Caco-2 (cell line): ENCODE measurements around the gene DMXL2. TPM values are rescaled to one million over a fixed set of nuclear protein-coding genes. Genes with fewer than 3 reads are reported as not detected.

Experiments
- BruUV-seq: library from RNA; stranded (reverse); fragments of 400-500 nt; replicated peaks from 2 replicates; lab custom pipeline; 2021; lab: Mats Ljungman, UMichigan
- CTCF ChIA-PET: fragments of 300-600 bp; sonication (Branson Sonifier 250); formaldehyde crosslinking; loops from one replicate; lab custom pipeline; 2022; ENCODE audit warnings: antibody characterized with exemption; lab: Charles Lee
- POLR2A ChIA-PET: fragments of 300-600 bp; sonication (Branson Sonifier 250); formaldehyde crosslinking; loops from one replicate; lab custom pipeline; 2022; ENCODE audit warnings: antibody characterized with exemption; lab: Charles Lee
- DNase-seq, 2 experiments: peaks; one replicate each; pipeline versions ENCODE4 v3.0.0 to v3.0.0-alpha.2; 2020 to 2022
- H3K27me3 ChIP-seq: replicated peaks from 2 replicates; pipeline ENCODE4 v1.6.0; 2011; ENCODE audit warnings: low read length; ENCODE audit not compliant: control insufficient read depth, insufficient read depth
- H3K36me3 ChIP-seq: 2 replicates; pipeline ENCODE4 v1.5.1; 2011; ENCODE audit warnings: low read length; ENCODE audit not compliant: control insufficient read depth, insufficient read depth
- H3K4me1 ChIP-seq: fragments of 250-450 bp; sonication (Bioruptor Pico); 2 replicates; pipeline ENCODE4 v1.5.1; 2020; ENCODE audit warnings: mild to moderate bottlenecking
- H3K4me3 ChIP-seq: 2 replicates; pipeline ENCODE4 v1.5.1; 2011; ENCODE audit warnings: low read depth, mild to moderate bottlenecking, control low read depth, low read length
- H3K9me3 ChIP-seq: fragments of 250-450 bp; sonication (Bioruptor Pico); 2 replicates; pipeline ENCODE4 v1.5.1; 2020; ENCODE audit warnings: mild to moderate bottlenecking, moderate library complexity
- H3K27ac Mint-ChIP-seq: one replicate; pipeline ENCODE4 v1.8.0; 2022; ENCODE audit warnings: mixed read lengths; ENCODE audit not compliant: unreplicated experiment
- H3K27me3 Mint-ChIP-seq: one replicate; pipeline ENCODE4 v1.8.0; 2022; ENCODE audit warnings: mixed read lengths; ENCODE audit not compliant: insufficient read depth, unreplicated experiment
- H3K36me3 Mint-ChIP-seq: one replicate; pipeline ENCODE4 v1.8.0; 2022; ENCODE audit warnings: mild to moderate bottlenecking, mixed read lengths; ENCODE audit not compliant: insufficient read depth, unreplicated experiment
- H3K4me1 Mint-ChIP-seq: one replicate; pipeline ENCODE4 v1.8.0; 2022; ENCODE audit warnings: low read depth, mixed read lengths; ENCODE audit not compliant: unreplicated experiment
- H3K4me3 Mint-ChIP-seq: one replicate; pipeline ENCODE4 v1.8.0; 2022; ENCODE audit warnings: mild to moderate bottlenecking, moderate library complexity, mixed read lengths; ENCODE audit not compliant: unreplicated experiment
- H3K9me3 Mint-ChIP-seq: one replicate; pipeline ENCODE4 v1.8.0; 2022; ENCODE audit warnings: mixed read lengths; ENCODE audit not compliant: unreplicated experiment
- intact Hi-C: fragments of 100-400 bp; cut with micrococcal nuclease; formaldehyde crosslinking; loops from one replicate; pipeline ENCODE4 v1.10.0; 2022; ENCODE audit not compliant: unreplicated experiment
- total RNA-seq: library from RNA; stranded (reverse); gene quantifications from 2 replicates; pipeline ENCODE4 v1.2.3, GENCODE V29; 2022
- TF ChIP-seq, protein P1 (sequence below), 2 experiments: fragments of 200-600 bp in 1 of 2; IDR thresholded peaks; 1 replicate in 1 of 2; 2 replicates in 1 of 2; pipeline versions ENCODE4 v1.5.1 to v1.8.0; 2011 to 2022; ENCODE audit warnings: antibody characterized with exemption in 1 of 2, control low read depth in 1 of 2, inconsistent platforms in 1 of 2, low read depth in 1 of 2, low read length in 1 of 2, mild to moderate bottlenecking in 1 of 2, moderate library complexity in 1 of 2; ENCODE audit not compliant: insufficient read depth in 1 of 2, severe bottlenecking in 1 of 2, unreplicated experiment in 1 of 2

Gene DMXL2
- total RNA-seq, 1 experiment from 2014 or later: 7.5 TPM

GRCh38 chr15:51550841-51551240 lies 71.7 kb downstream of the DMXL2 start:
- Histone ChIP-seq H3K9me3 (no peaks in the 10 kb centered on the region), H3K27me3 (no peaks in the 10 kb centered on the region), H3K4me1 (no peaks in the 10 kb centered on the region), H3K36me3 (no peaks in the 10 kb centered on the region), H3K4me3 (no peak overlapping the region)
- ChIA-PET CTCF (no interaction called here), POLR2A (no interaction called here)
- no TSS peak for BruUV-seq
- Mint-ChIP-seq H3K36me3 (no peaks in the 10 kb centered on the region), H3K4me1 (no peaks in the 10 kb centered on the region), H3K9me3 (no peaks in the 10 kb centered on the region), H3K27me3 (no peaks in the 10 kb centered on the region), H3K27ac (no peak overlapping the region), H3K4me3 (no peak overlapping the region)
- intact Hi-C loops: no loop called here
- TF ChIP-seq, protein P1, sequence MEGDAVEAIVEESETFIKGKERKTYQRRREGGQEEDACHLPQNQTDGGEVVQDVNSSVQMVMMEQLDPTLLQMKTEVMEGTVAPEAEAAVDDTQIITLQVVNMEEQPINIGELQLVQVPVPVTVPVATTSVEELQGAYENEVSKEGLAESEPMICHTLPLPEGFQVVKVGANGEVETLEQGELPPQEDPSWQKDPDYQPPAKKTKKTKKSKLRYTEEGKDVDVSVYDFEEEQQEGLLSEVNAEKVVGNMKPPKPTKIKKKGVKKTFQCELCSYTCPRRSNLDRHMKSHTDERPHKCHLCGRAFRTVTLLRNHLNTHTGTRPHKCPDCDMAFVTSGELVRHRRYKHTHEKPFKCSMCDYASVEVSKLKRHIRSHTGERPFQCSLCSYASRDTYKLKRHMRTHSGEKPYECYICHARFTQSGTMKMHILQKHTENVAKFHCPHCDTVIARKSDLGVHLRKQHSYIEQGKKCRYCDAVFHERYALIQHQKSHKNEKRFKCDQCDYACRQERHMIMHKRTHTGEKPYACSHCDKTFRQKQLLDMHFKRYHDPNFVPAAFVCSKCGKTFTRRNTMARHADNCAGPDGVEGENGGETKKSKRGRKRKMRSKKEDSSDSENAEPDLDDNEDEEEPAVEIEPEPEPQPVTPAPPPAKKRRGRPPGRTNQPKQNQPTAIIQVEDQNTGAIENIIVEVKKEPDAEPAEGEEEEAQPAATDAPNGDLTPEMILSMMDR (IDR thresholded peaks at IDR 0.05; ENCODE audit: insufficient read depth in 1 of 2, low read depth in 1 of 2, low read length in 1 of 2, severe bottlenecking in 1 of 2, unreplicated experiment in 1 of 2): no peak
- no peak for DNase-seq

DNA sequence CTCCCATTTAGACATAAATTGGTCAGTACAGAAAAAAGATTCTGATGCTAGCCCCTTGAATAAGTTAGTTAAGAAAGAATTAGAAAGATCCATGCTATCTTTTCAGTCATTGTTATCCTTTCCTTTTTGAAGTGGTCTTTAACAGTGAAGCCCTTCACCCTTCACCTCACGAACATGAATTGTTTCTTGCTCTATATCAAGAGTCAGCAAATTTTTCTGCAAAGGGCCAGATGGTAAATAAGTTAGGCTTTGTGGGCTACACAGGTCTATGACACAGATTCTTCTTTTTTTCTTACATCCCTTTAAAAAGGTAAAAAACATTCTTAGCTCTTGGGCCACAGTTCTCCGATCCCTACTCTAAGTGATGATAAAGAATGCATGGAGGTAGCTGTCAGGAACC lies 74.9 kb downstream of the DMXL2 start:
- Mint-ChIP-seq H3K27me3 (no peaks in the 10 kb centered on the region), H3K4me1 (no peaks in the 10 kb centered on the region), H3K27ac (no peak overlapping the region), H3K36me3 (no peaks in the 10 kb centered on the region), H3K4me3 (no peak overlapping the region), H3K9me3 (no peaks in the 10 kb centered on the region)
- no TSS peak for BruUV-seq
- POLR2A ChIA-PET: no interaction called here
- no peaks in the 10 kb centered on the region for H3K9me3 ChIP-seq
- H3K27me3 ChIP-seq: no peaks in the 10 kb centered on the region
- intact Hi-C loops: no loop called here
- no peak for DNase-seq
- H3K4me3 ChIP-seq: no peak overlapping the region
- no peaks in the 10 kb centered on the region for H3K36me3 ChIP-seq
- CTCF ChIA-PET: interaction anchor here (1.4 kb wide), 1 partner anchor 11 kb away, joined by 9 read pairs; no protein-coding TSS in a partner anchor
- TF ChIP-seq, protein P1 (IDR thresholded peaks at IDR 0.05; ENCODE audit: insufficient read depth in 1 of 2, low read depth in 1 of 2, low read length in 1 of 2, severe bottlenecking in 1 of 2, unreplicated experiment in 1 of 2): no peak
- H3K4me1 ChIP-seq: no peaks in the 10 kb centered on the region

- DNase-seq: peak in 1 of 2 experiments; percentile 14
- Histone ChIP-seq H3K4me3 (no peak overlapping the region), H3K4me1 (no peaks in the 10 kb centered on the region), H3K27me3 (no peaks in the 10 kb centered on the region), H3K36me3 (no peaks in the 10 kb centered on the region), H3K9me3 (no peaks in the 10 kb centered on the region)
- no TSS peak for BruUV-seq
- CTCF ChIA-PET: interaction anchor here (1.0 kb wide), 6 partner anchors 10 to 351 kb away, joined by 3 to 9 read pairs (median 3); partner anchors contain the start of gene DMXL2
- Mint-ChIP-seq H3K4me1 (no peaks in the 10 kb centered on the region), H3K27ac (no peak overlapping the region), H3K4me3 (no peak overlapping the region), H3K36me3 (no peaks in the 10 kb centered on the region), H3K27me3 (no peaks in the 10 kb centered on the region), H3K9me3 (no peaks in the 10 kb centered on the region)
- POLR2A ChIA-PET: no interaction called here
- TF ChIP-seq, protein P1 (IDR thresholded peaks at IDR 0.05; ENCODE audit: insufficient read depth in 1 of 2, low read depth in 1 of 2, low read length in 1 of 2, severe bottlenecking in 1 of 2, unreplicated experiment in 1 of 2): peak; percentile 36 to 59
- intact Hi-C loops: loop anchor here (2.0 kb wide), 1 partner anchor 86 kb away; the partner anchor contains the start of gene DMXL2
Observed at GRCh38 chr15:51536965-51537574, 85.5 kb downstream of the DMXL2 start.
